ENCODE data around the gene CSNK1G2.

CSNK1G2 gene

GRCh38 chr19:1911098-1911497, 29.9 kb upstream of the CSNK1G2 start:
- Histone ChIP-seq H3K36me3 (ENCODE audit: control insufficient read depth, insufficient read depth, low read length) (no peaks in the 10 kb centered on the region), H3K27ac (no peak overlapping the region), H3K79me2 (peaks cover 5% of the 10 kb centered on the region), H3K4me1 (peaks cover 4% of the 10 kb centered on the region), H2AFZ (no peak overlapping the region), H3K9me3 (ENCODE audit: control insufficient read depth, low read length) (no peaks in the 10 kb centered on the region), H3K9ac (no peak overlapping the region), H3K4me3 (ENCODE audit: low read depth, low read length) (no peak overlapping the region), H3K27me3 (ENCODE audit: control insufficient read depth, insufficient read depth, low read length) (no peaks in the 10 kb centered on the region), H3K4me2 (ENCODE audit: low read length) (no peak overlapping the region)
- no peak for TF ChIP-seq CTCF (IDR thresholded peaks at IDR 0.05)

DNA sequence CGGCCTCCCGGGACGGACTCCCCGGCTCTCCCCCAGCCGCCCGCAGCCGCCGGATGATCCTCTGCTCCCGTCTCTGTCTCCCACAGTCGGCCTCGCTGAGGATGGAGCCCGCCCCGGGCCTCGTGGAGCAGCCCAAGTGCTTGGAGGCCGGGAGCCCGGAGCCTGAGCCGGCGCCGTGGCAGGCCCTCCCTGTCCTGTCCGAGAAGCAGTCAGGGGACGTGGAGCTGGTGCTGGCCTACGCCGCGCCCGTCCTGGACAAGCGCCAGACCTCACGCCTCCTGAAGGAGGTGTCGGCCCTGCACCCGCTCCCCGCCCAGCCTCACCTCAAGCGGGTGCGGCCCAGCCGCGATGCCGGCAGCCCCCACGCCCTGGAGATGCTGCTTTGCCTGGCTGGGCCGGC, 29.0 kb upstream of the CSNK1G2 start:
- no peak overlapping the region for H3K4me3 ChIP-seq (ENCODE audit: low read depth, low read length)
- H3K27ac ChIP-seq, result no peak overlapping the region
- peaks cover 2% of the 10 kb centered on the region for H3K79me2 ChIP-seq
- H2AFZ ChIP-seq, result no peak overlapping the region
- H3K27me3 ChIP-seq (ENCODE audit: control insufficient read depth, insufficient read depth, low read length), result no peaks in the 10 kb centered on the region
- no peak overlapping the region for H3K9ac ChIP-seq
- peaks cover 4% of the 10 kb centered on the region for H3K4me1 ChIP-seq
- TF ChIP-seq CTCF (IDR thresholded peaks at IDR 0.05), result no peak
- no peaks in the 10 kb centered on the region for H3K9me3 ChIP-seq (ENCODE audit: control insufficient read depth, low read length)
- no peaks in the 10 kb centered on the region for H3K36me3 ChIP-seq (ENCODE audit: control insufficient read depth, insufficient read depth, low read length)
- no peak overlapping the region for H3K4me2 ChIP-seq (ENCODE audit: low read length)

GRCh38 chr19:1912760-1913505, 28.0 kb upstream of the CSNK1G2 start:
- Histone ChIP-seq H3K36me3 (ENCODE audit: control insufficient read depth, insufficient read depth, low read length) (no peaks in the 10 kb centered on the region), H3K4me1 (peaks cover 4% of the 10 kb centered on the region), H2AFZ (no peak overlapping the region), H3K4me2 (ENCODE audit: low read length) (no peak overlapping the region), H3K4me3 (ENCODE audit: low read depth, low read length) (no peak overlapping the region), H3K79me2 (peaks cover 2% of the 10 kb centered on the region), H3K27me3 (ENCODE audit: control insufficient read depth, insufficient read depth, low read length) (no peaks in the 10 kb centered on the region), H3K9me3 (ENCODE audit: control insufficient read depth, low read length) (no peaks in the 10 kb centered on the region), H3K9ac (no peak overlapping the region), H3K27ac (no peak overlapping the region)
- no peak for TF ChIP-seq CTCF (IDR thresholded peaks at IDR 0.05)

DNA sequence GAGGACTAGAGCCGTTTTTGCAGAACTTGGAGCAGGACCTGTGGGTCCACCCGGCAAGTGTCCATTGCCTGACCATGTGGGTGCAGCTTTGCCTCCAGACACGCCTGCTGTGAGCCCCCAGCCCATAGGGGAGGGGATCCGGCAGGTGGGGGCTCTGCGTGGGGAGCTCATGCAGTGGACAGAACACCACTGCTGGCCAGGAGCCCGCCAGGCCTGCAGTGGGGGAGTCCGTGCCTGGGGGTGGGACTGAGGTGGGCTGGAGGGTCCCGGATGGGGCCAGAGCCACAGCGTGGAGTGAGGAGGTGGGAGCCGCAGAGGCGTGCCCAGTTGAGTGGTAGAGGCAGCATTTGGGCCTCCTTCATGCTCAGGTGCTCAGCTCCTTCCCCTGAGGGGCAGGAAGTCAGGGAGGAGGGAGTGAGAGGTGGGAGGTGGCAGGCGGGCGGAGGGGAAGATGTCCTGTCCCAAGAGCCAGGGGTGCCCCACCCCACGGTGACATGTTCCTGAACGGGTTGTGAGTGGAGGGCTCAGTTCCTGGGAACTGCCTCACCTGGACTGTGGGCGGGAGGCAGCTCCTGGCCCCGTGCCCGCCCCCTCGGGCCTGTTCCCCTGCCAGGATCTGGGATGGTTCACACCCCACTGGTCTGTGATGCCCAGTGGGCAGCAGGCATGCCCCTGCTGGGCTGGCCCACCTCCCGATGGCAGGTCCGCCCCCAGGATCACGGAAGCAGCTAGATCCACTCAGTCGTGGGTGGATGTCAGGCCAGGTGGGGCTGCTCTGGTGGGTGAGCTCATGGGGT, 27.0 kb upstream of the CSNK1G2 start:
- H3K4me3 ChIP-seq (ENCODE audit: low read depth, low read length), result no peak overlapping the region
- no peaks in the 10 kb centered on the region for H3K27me3 ChIP-seq (ENCODE audit: control insufficient read depth, insufficient read depth, low read length)
- no peak overlapping the region for H3K4me2 ChIP-seq (ENCODE audit: low read length)
- no peak overlapping the region for H3K27ac ChIP-seq
- TF ChIP-seq CTCF (IDR thresholded peaks at IDR 0.05), result no peak
- peaks cover 4% of the 10 kb centered on the region for H3K4me1 ChIP-seq
- no peaks in the 10 kb centered on the region for H3K36me3 ChIP-seq (ENCODE audit: control insufficient read depth, insufficient read depth, low read length)
- H2AFZ ChIP-seq, result no peak overlapping the region
- H3K9me3 ChIP-seq (ENCODE audit: control insufficient read depth, low read length), result no peaks in the 10 kb centered on the region
- H3K9ac ChIP-seq, result no peak overlapping the region
- peaks cover 2% of the 10 kb centered on the region for H3K79me2 ChIP-seq

All from parathyroid adenoma (tissue), 2 donors.